ENCODE results near the gene PACSIN1. TPM values are rescaled to one million over a fixed set of nuclear protein-coding genes. Genes with fewer than 3 reads are reported as not detected.

PACSIN1 gene
- total and polyA plus RNA-seq, 2 of the 4 experiments (the other 2 are of a cell fraction): 0.02 TPM; not detected in 1

GRCh38 chr6:34463299-34463698 lies 2.6 kb upstream of the PACSIN1 start:
- no peaks in the 10 kb centered on the region for H3K36me3 ChIP-seq (ENCODE audit: control insufficient read depth, insufficient read depth, low read length)
- no peak overlapping the region for H3K23ac ChIP-seq (ENCODE audit: low read depth, low read length)
- no peak overlapping the region for H2AFZ ChIP-seq (replicated peaks; ENCODE audit: low read length, poor library complexity)
- H3K4me1 ChIP-seq (ENCODE audit: control insufficient read depth, insufficient read depth, low read length): peaks cover 4% of the 10 kb centered on the region; the same call in 1 of the 2 replicates
- no TSS peak for BruUV-seq (replicated peaks)
- no peaks in the 10 kb centered on the region; the same call in 1 of the 2 replicates for H3K9me1 ChIP-seq (ENCODE audit: insufficient read depth, low read length)
- no peak for ATAC-seq (ENCODE audit: low read depth)
- no peak overlapping the region for H2BK20ac ChIP-seq (ENCODE audit: low read depth, low read length)
- H2AK9ac ChIP-seq (replicated peaks; ENCODE audit: low read depth, low read length, poor library complexity): no peak overlapping the region
- intact Hi-C loops (cut with micrococcal nuclease) (no loop called here), in situ Hi-C loops (cut with MboI; ENCODE audit: low sequenced_read_pairs) (no loop called here), dilution Hi-C loops (cut with HindIII; ENCODE audit: low sequenced_read_pairs, unreplicated experiment) (no loop called here)
- no peak overlapping the region for H2BK15ac ChIP-seq (ENCODE audit: low read depth, low read length)
- no peak overlapping the region for H3K9ac ChIP-seq (ENCODE audit: low read depth, low read length)
- no peak for TF ChIP-seq POLR2A (IDR thresholded peaks at IDR 0.05; ENCODE audit: low read depth, low read length)
- no peak for TF ChIP-seq NFE2L2 (IDR thresholded peaks at IDR 0.05; ENCODE audit: low read depth, low read length)
- no peak for TF ChIP-seq MAFK (IDR thresholded peaks at IDR 0.05; ENCODE audit: low read depth, low read length)
- TF ChIP-seq CTCF (conservative IDR thresholded peaks at IDR 0.05; ENCODE audit: low read depth, low read length): no peak
- no peak for TF ChIP-seq USF2 (IDR thresholded peaks at IDR 0.05; ENCODE audit: low read depth, low read length)
- no peak for TF ChIP-seq BHLHE40 (IDR thresholded peaks at IDR 0.05; ENCODE audit: low read depth, low read length)
- no peak for TF ChIP-seq CHD1 (IDR thresholded peaks at IDR 0.05; ENCODE audit: low read depth, low read length)
- TF ChIP-seq MAZ (IDR thresholded peaks at IDR 0.05; ENCODE audit: borderline replicate concordance, low read depth, low read length): no peak
- TF ChIP-seq ELK1 (IDR thresholded peaks at IDR 0.05; ENCODE audit: borderline replicate concordance, low read depth, low read length): no peak
- no peak for TF ChIP-seq MXI1 (IDR thresholded peaks at IDR 0.05; ENCODE audit: borderline replicate concordance, low read depth, low read length)
- no peak for TF ChIP-seq RAD21 (IDR thresholded peaks at IDR 0.05; ENCODE audit: low read length)
- H3K27ac ChIP-seq (ENCODE audit: insufficient read depth, low read length): no peak overlapping the region
- H4K8ac ChIP-seq (ENCODE audit: low read depth in 2 of 2, low read length in 2 of 2): no peak overlapping the region
- H3K9me3 ChIP-seq (ENCODE audit: control insufficient read depth, insufficient read depth, low read length): no peaks in the 10 kb centered on the region
- POLR2A ChIA-PET (ENCODE audit: unreplicated experiment): no interaction called here
- H3K27me3 ChIP-seq (ENCODE audit: control insufficient read depth, insufficient read depth, low read length): peaks cover 35% of the 10 kb centered on the region
- no peak overlapping the region for H3K14ac ChIP-seq (replicated peaks; ENCODE audit: low read depth, low read length)
- H3K56ac ChIP-seq (ENCODE audit: extremely low read depth, insufficient read depth, low read length): no peak overlapping the region
- H4K20me1 ChIP-seq (ENCODE audit: insufficient read depth, low read length): no peaks in the 10 kb centered on the region
- H3K18ac ChIP-seq (ENCODE audit: low read depth, low read length): no peak overlapping the region
- H3K4me3 ChIP-seq (ENCODE audit: insufficient read depth, low read depth, low read length): no peak overlapping the region
- no peak overlapping the region for H4K91ac ChIP-seq (ENCODE audit: insufficient read depth, low read depth, low read length)
- no CpG with 5 or more reads among the region's 2 CpGs for WGBS, 2 experiments (ENCODE audit: extremely low coverage in 2 of 2, insufficient read length in 1 of 2)
- no peak overlapping the region for H3K4ac ChIP-seq (ENCODE audit: low read depth, low read length)
- CTCF ChIA-PET: no interaction called here
- no peaks in the 10 kb centered on the region for H3K79me1 ChIP-seq (ENCODE audit: low read depth in 1 of 2, low read length in 2 of 2)
- no peak overlapping the region for H2BK5ac ChIP-seq (ENCODE audit: low read depth, low read length, poor library complexity, severe bottlenecking)
- no peak overlapping the region for H3K4me2 ChIP-seq (ENCODE audit: low read depth, low read length)
- no peak overlapping the region for H4K5ac ChIP-seq (ENCODE audit: low read depth, low read length)
- DNase-seq: no peak
- no peak overlapping the region for H2AK5ac ChIP-seq (ENCODE audit: low read depth, low read length)
- no peak overlapping the region for H2BK120ac ChIP-seq (ENCODE audit: low read depth, low read length)
